ENCODE measurements around the gene TMEM108.

The TMEM108 gene

GRCh38 chr3:133123636-133124035 lies 85.4 kb downstream of the TMEM108 start:
- Mint-ChIP-seq H3K36me3 (ENCODE audit: low read depth) (no peaks in the 10 kb centered on the region), H3K9me3 (no peaks in the 10 kb centered on the region), H3K4me1 (no peaks in the 10 kb centered on the region), H3K27me3 (ENCODE audit: low read depth) (no peaks in the 10 kb centered on the region), H3K4me3 (no peak overlapping the region), H3K27ac (no peak overlapping the region)
- no peak for TF ChIP-seq CTCF (IDR thresholded peaks at IDR 0.05; ENCODE audit: unreplicated experiment in 3 of 3)

DNA sequence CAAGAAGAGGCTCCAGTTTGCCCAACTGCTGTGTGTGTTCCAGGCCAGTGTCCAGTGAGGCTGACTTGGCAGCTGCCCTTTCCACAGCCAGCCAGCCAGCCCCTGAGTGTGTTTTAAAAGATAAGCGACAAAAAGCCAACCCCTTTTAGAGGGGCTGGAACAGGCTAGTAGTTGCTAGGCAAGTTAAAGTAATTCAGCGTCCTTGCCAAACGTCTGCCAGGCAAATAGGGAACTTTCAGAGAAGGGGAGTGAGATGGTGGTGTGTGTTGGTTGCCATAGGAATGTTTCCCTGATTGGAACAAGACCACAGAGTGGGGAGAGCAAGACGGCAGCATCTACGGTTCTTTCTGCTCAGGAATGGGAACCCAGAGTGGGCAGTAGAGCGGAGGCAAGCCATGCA lies 86.3 kb downstream of the TMEM108 start:
- no peaks in the 10 kb centered on the region for H3K27me3 Mint-ChIP-seq (ENCODE audit: low read depth)
- H3K36me3 Mint-ChIP-seq (ENCODE audit: low read depth) = no peaks in the 10 kb centered on the region
- no peak overlapping the region for H3K4me3 Mint-ChIP-seq
- no peaks in the 10 kb centered on the region for H3K9me3 Mint-ChIP-seq
- H3K4me1 Mint-ChIP-seq = no peaks in the 10 kb centered on the region
- TF ChIP-seq CTCF (IDR thresholded peaks at IDR 0.05; ENCODE audit: unreplicated experiment in 3 of 3) = no peak
- H3K27ac Mint-ChIP-seq = no peak overlapping the region

GRCh38 chr3:133125171-133125570 lies 87.0 kb downstream of the TMEM108 start:
- Mint-ChIP-seq H3K27me3 (ENCODE audit: low read depth) (no peaks in the 10 kb centered on the region), H3K4me1 (no peaks in the 10 kb centered on the region), H3K36me3 (ENCODE audit: low read depth) (no peaks in the 10 kb centered on the region), H3K27ac (no peak overlapping the region), H3K4me3 (no peak overlapping the region), H3K9me3 (no peaks in the 10 kb centered on the region)
- TF ChIP-seq CTCF (IDR thresholded peaks at IDR 0.05; ENCODE audit: unreplicated experiment in 3 of 3) = no peak

DNA sequence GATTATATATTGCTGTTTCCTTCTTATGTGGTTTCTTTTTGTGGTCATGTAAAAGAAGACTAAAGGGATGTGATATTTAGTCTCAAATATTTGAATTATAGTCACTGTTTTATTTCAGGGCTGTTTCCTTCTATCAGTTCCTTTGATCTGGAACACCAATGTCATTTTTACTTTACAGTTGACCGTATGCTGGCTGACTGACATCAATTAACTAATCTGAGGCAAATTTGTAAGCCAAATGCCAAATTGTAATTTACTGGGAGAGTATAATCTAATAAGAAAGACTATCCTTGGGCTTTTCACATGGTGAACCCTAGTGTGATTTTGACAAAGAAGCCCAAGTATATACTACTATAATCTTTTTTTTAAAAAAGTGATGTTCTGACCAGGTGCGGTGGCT lies 87.6 kb downstream of the TMEM108 start:
- Mint-ChIP-seq H3K36me3 (ENCODE audit: low read depth) (no peaks in the 10 kb centered on the region), H3K4me1 (no peaks in the 10 kb centered on the region), H3K27ac (no peak overlapping the region), H3K9me3 (no peaks in the 10 kb centered on the region), H3K4me3 (no peak overlapping the region), H3K27me3 (ENCODE audit: low read depth) (no peaks in the 10 kb centered on the region)
- TF ChIP-seq CTCF (IDR thresholded peaks at IDR 0.05; ENCODE audit: unreplicated experiment in 3 of 3) = no peak

- no peaks in the 10 kb centered on the region for H3K9me3 Mint-ChIP-seq
- TF ChIP-seq CTCF (IDR thresholded peaks at IDR 0.05; ENCODE audit: unreplicated experiment in 3 of 3) = no peak
- H3K36me3 Mint-ChIP-seq (ENCODE audit: low read depth) = no peaks in the 10 kb centered on the region
- no peak overlapping the region for H3K27ac Mint-ChIP-seq
- H3K4me1 Mint-ChIP-seq = no peaks in the 10 kb centered on the region
- no peaks in the 10 kb centered on the region for H3K27me3 Mint-ChIP-seq (ENCODE audit: low read depth)
- no peak overlapping the region for H3K4me3 Mint-ChIP-seq
Measured at GRCh38 chr3:133127381-133127780, 89.2 kb downstream of the TMEM108 start.

- no peak for TF ChIP-seq CTCF (IDR thresholded peaks at IDR 0.05; ENCODE audit: unreplicated experiment in 3 of 3)
- H3K36me3 Mint-ChIP-seq (ENCODE audit: low read depth) = no peaks in the 10 kb centered on the region
- H3K4me3 Mint-ChIP-seq = no peak overlapping the region
- no peaks in the 10 kb centered on the region for H3K27me3 Mint-ChIP-seq (ENCODE audit: low read depth)
- H3K4me1 Mint-ChIP-seq = peaks cover under 1% of the 10 kb centered on the region
- H3K27ac Mint-ChIP-seq = no peak overlapping the region
- no peaks in the 10 kb centered on the region for H3K9me3 Mint-ChIP-seq
Measured at GRCh38 chr3:133130168-133130567, 92.0 kb downstream of the TMEM108 start.
